IMR-90 (cell line): ENCODE measurements around the gene LAIR2. TPM values are rescaled to one million over a fixed set of nuclear protein-coding genes. Genes with fewer than 3 reads are reported as not detected.

Source experiments
- ATAC-seq: fragments of 200-7000 bp; cut with Tn5 transposase; 2 replicates; pipeline ENCODE4 v1.9.1; 2020; ENCODE audit warnings: low read depth, mild to moderate bottlenecking, moderate library complexity
- BruUV-seq: library from RNA; stranded (reverse); fragments of 400-500 nt; replicated peaks from 2 replicates; lab custom pipeline; 2021; lab: Mats Ljungman, UMichigan
- CTCF ChIA-PET: fragments of 300-600 bp; formaldehyde crosslinking; extraction: SDS; loops from one replicate; lab custom pipeline; 2021; ENCODE audit warnings: antibody characterized with exemption; lab: Yijun Ruan, JAX
- POLR2A ChIA-PET: fragments of 300-600 bp; sonication (Branson Sonifier 250); formaldehyde crosslinking; loops from one replicate; lab custom pipeline; 2022; ENCODE audit warnings: antibody characterized with exemption; ENCODE audit not compliant: unreplicated experiment; lab: Charles Lee
- DNase-seq: peaks from one replicate; pipeline ENCODE4 v3.0.0; 2013
- H2AFZ ChIP-seq: replicated peaks from 2 replicates; pipeline ENCODE3; 2013; ENCODE audit warnings: low read length, mild to moderate bottlenecking; ENCODE audit not compliant: poor library complexity
- H2AK5ac ChIP-seq: 2 replicates; pipeline ENCODE4 v1.6.1; 2013; ENCODE audit warnings: low read depth, low read length, inconsistent platforms
- H2AK9ac ChIP-seq: replicated peaks from 2 replicates; pipeline ENCODE3; 2013; ENCODE audit warnings: mild to moderate bottlenecking, low read depth, low read length, moderate library complexity; ENCODE audit not compliant: poor library complexity
- H2BK120ac ChIP-seq: 2 replicates; pipeline ENCODE4 v1.6.1; 2013; ENCODE audit warnings: low read depth, low read length, inconsistent platforms
- H2BK15ac ChIP-seq: 3 replicates; pipeline ENCODE4 v1.6.1; 2013; ENCODE audit warnings: low read depth, low read length, inconsistent platforms
- H2BK20ac ChIP-seq: 2 replicates; pipeline ENCODE4 v1.6.1; 2013; ENCODE audit warnings: low read depth, mild to moderate bottlenecking, inconsistent platforms, low read length, moderate library complexity
- H2BK5ac ChIP-seq: 2 replicates; pipeline ENCODE4 v1.6.1; 2013; ENCODE audit warnings: mild to moderate bottlenecking, low read depth, low read length, inconsistent platforms; ENCODE audit not compliant: poor library complexity, severe bottlenecking
- H3K14ac ChIP-seq: replicated peaks from 2 replicates; pipeline ENCODE4 v1.6.1; 2013; ENCODE audit warnings: low read depth, low read length, inconsistent platforms
- H3K18ac ChIP-seq: 2 replicates; pipeline ENCODE4 v1.6.1; 2013; ENCODE audit warnings: low read depth, low read length, control low read depth
- H3K23ac ChIP-seq: 2 replicates; pipeline ENCODE4 v1.6.1; 2013; ENCODE audit warnings: low read depth, low read length, inconsistent platforms
- H3K27ac ChIP-seq: 2 replicates; pipeline ENCODE4 v1.5.1; 2013; ENCODE audit warnings: mild to moderate bottlenecking, control low read depth, low read length; ENCODE audit not compliant: insufficient read depth
- H3K27me3 ChIP-seq: 2 replicates; pipeline ENCODE4 v1.6.1; 2013; ENCODE audit warnings: low read length; ENCODE audit not compliant: control insufficient read depth, insufficient read depth
- H3K36me3 ChIP-seq: 2 replicates; pipeline ENCODE4 v1.6.1; 2013; ENCODE audit warnings: low read length, mixed read lengths; ENCODE audit not compliant: control insufficient read depth, insufficient read depth
- H3K4ac ChIP-seq: 2 replicates; pipeline ENCODE4 v1.6.1; 2013; ENCODE audit warnings: low read depth, low read length, inconsistent platforms
- H3K4me1 ChIP-seq: 2 replicates; pipeline ENCODE4 v1.6.1; 2013; ENCODE audit warnings: low read length, mixed read lengths; ENCODE audit not compliant: control insufficient read depth, insufficient read depth
- H3K4me2 ChIP-seq: 2 replicates; pipeline ENCODE4 v1.6.1; 2013; ENCODE audit warnings: low read depth, mild to moderate bottlenecking, control low read depth, low read length, moderate library complexity
- H3K4me3 ChIP-seq: 2 replicates; pipeline ENCODE4 v1.5.1; 2013; ENCODE audit warnings: low read depth, mild to moderate bottlenecking, control low read depth, low read length, moderate library complexity; ENCODE audit not compliant: insufficient read depth
- H3K56ac ChIP-seq: 2 replicates; pipeline ENCODE4 v1.6.1; 2013; ENCODE audit warnings: low read length, inconsistent platforms; ENCODE audit not compliant: insufficient read depth; ENCODE audit errors: extremely low read depth
- H3K79me1 ChIP-seq, 2 experiments: 2 replicates each; pipeline ENCODE4 v1.6.1; 2013; ENCODE audit warnings: low read length in 2 of 2, inconsistent platforms in 1 of 2, low read depth in 1 of 2
- H3K9ac ChIP-seq: 2 replicates; pipeline ENCODE4 v1.6.1; 2013; ENCODE audit warnings: low read depth, low read length, control low read depth
- H3K9me1 ChIP-seq: 2 replicates; pipeline ENCODE4 v1.6.1; 2013; ENCODE audit warnings: low read length, inconsistent platforms; ENCODE audit not compliant: insufficient read depth
- H3K9me3 ChIP-seq: 2 replicates; pipeline ENCODE4 v1.6.1; 2013; ENCODE audit warnings: low read length; ENCODE audit not compliant: control insufficient read depth, insufficient read depth
- H4K20me1 ChIP-seq: 2 replicates; pipeline ENCODE4 v1.6.1; 2013; ENCODE audit warnings: low read length, inconsistent platforms; ENCODE audit not compliant: insufficient read depth
- H4K5ac ChIP-seq: 2 replicates; pipeline ENCODE4 v1.6.1; 2013; ENCODE audit warnings: mild to moderate bottlenecking, low read depth, low read length, control low read depth
- H4K8ac ChIP-seq, 2 experiments: 2 replicates each; pipeline ENCODE4 v1.6.1; 2013; ENCODE audit warnings: low read depth in 2 of 2, low read length in 2 of 2, control low read depth in 1 of 2, inconsistent platforms in 1 of 2
- H4K91ac ChIP-seq: 2 replicates; pipeline ENCODE4 v1.6.1; 2013; ENCODE audit warnings: low read depth, low read length, inconsistent platforms; ENCODE audit not compliant: insufficient read depth
- BHLHE40 ChIP-seq: fragments of 150-350 bp; IDR thresholded peaks from 2 replicates; pipeline ENCODE4 v1.6.1; 2016; ENCODE audit warnings: mild to moderate bottlenecking, low read depth, low read length
- CEBPB ChIP-seq: IDR thresholded peaks from 2 replicates; pipeline ENCODE4 v1.6.1; 2012; ENCODE audit warnings: low read depth, low read length, improper control_type of control experiment
- CHD1 ChIP-seq: IDR thresholded peaks from 2 replicates; pipeline ENCODE4 v1.6.1; 2012; ENCODE audit warnings: low read depth, low read length, improper control_type of control experiment
- CTCF ChIP-seq: conservative IDR thresholded peaks from 2 replicates; pipeline ENCODE4 v1.5.1; 2012; ENCODE audit warnings: mild to moderate bottlenecking, low read depth, low read length, improper control_type of control experiment
- ELK1 ChIP-seq: fragments of 150-350 bp; IDR thresholded peaks from 2 replicates; pipeline ENCODE4 v1.6.1; 2016; ENCODE audit warnings: low read depth, mild to moderate bottlenecking, low read length, moderate library complexity, borderline replicate concordance
- FOS ChIP-seq: fragments of 150-350 bp; IDR thresholded peaks from 2 replicates; pipeline ENCODE4 v1.6.1; 2016; ENCODE audit warnings: low read depth, low read length
- MAFK ChIP-seq: IDR thresholded peaks from 2 replicates; pipeline ENCODE4 v1.6.1; 2012; ENCODE audit warnings: low read depth, low read length, improper control_type of control experiment
- MAZ ChIP-seq: IDR thresholded peaks from 2 replicates; pipeline ENCODE4 v1.6.1; 2012; ENCODE audit warnings: low read depth, mild to moderate bottlenecking, low read length, improper control_type of control experiment, moderate library complexity, borderline replicate concordance
- MXI1 ChIP-seq: IDR thresholded peaks from 2 replicates; pipeline ENCODE4 v1.6.1; 2012; ENCODE audit warnings: low read depth, mild to moderate bottlenecking, low read length, moderate library complexity, borderline replicate concordance
- NFE2L2 ChIP-seq: fragments of 150-350 bp; IDR thresholded peaks from 2 replicates; pipeline ENCODE4 v1.6.1; 2016; ENCODE audit warnings: low read depth, mild to moderate bottlenecking, low read length
- POLR2A ChIP-seq: IDR thresholded peaks from 2 replicates; pipeline ENCODE4 v1.6.1; 2012; ENCODE audit warnings: mild to moderate bottlenecking, low read depth, low read length
- RAD21 ChIP-seq: IDR thresholded peaks from 2 replicates; pipeline ENCODE4 v1.6.1; 2012; ENCODE audit warnings: low read length, improper control_type of control experiment
- RCOR1 ChIP-seq: IDR thresholded peaks from 2 replicates; pipeline ENCODE4 v1.6.1; 2012; ENCODE audit warnings: mild to moderate bottlenecking, low read length, improper control_type of control experiment; ENCODE audit not compliant: insufficient replicate concordance
- RFX5 ChIP-seq: IDR thresholded peaks from 2 replicates; pipeline ENCODE4 v1.8.0; 2012; ENCODE audit warnings: low read depth, mild to moderate bottlenecking, low read length, moderate library complexity
- SMC3 ChIP-seq: fragments of 150-350 bp; IDR thresholded peaks from 2 replicates; pipeline ENCODE4 v1.6.1; 2016; ENCODE audit warnings: low read depth, mild to moderate bottlenecking, antibody characterized with exemption, low read length, moderate library complexity
- USF2 ChIP-seq: fragments of 150-350 bp; IDR thresholded peaks from 2 replicates; pipeline ENCODE4 v1.6.1; 2017; ENCODE audit warnings: mild to moderate bottlenecking, antibody characterized with exemption, low read length, low read depth
- WGBS, 2 experiments: methylation state at CpG; one replicate each; pipeline versions ENCODE4 v1.1.5 to v1.1.7; 2013; ENCODE audit warnings: missing lambda C conversion rate in 2 of 2; ENCODE audit not compliant: insufficient read length in 1 of 2; ENCODE audit errors: extremely low coverage in 2 of 2; 5-methylcytosine and 5-hydroxymethylcytosine counted together
- dilution Hi-C: fragments of 300-500 bp; cut with HindIII; formaldehyde crosslinking; loops from one replicate; pipeline ENCODE4 v1.14.3; 2018; ENCODE audit warnings: low sequenced_read_pairs; ENCODE audit not compliant: unreplicated experiment
- in situ Hi-C: fragments of 300-500 bp; cut with MboI; formaldehyde crosslinking; loops from 3 replicates; pipeline ENCODE4 v1.14.3; 2019; ENCODE audit warnings: low sequenced_read_pairs, inconsistent platforms, mixed read lengths
- intact Hi-C: fragments of 100-400 bp; cut with micrococcal nuclease; formaldehyde crosslinking; loops from 2 replicates; pipeline ENCODE4 v1.10.0; 2022
- polyA plus RNA-seq, 3 experiments: library from polyadenylated mRNA; depleted of rRNA; stranded (reverse); fragments of >200 nt; gene quantifications; 2 replicates each; pipeline ENCODE4 v1.2.3, GENCODE V29; 2012; ENCODE audit warnings: low replicate concordance in 1 of 3
- total RNA-seq: library from RNA; depleted of rRNA; stranded (reverse); fragments of >200 nt; gene quantifications from 2 replicates; pipeline ENCODE4 v1.2.3, GENCODE V29; 2012

The LAIR2 gene
- total and polyA plus RNA-seq, 2 of the 4 experiments (the other 2 are of a cell fraction) = not detected

GRCh38 chr19:54482889-54483288, 19.7 kb upstream of the LAIR2 start:
- H2AK9ac ChIP-seq = no peak overlapping the region
- dilution Hi-C loops = no loop called here
- in situ Hi-C loops = no loop called here
- H3K56ac ChIP-seq = no peak overlapping the region
- no peak overlapping the region for H2BK120ac ChIP-seq
- no peak overlapping the region for H2BK5ac ChIP-seq
- TF ChIP-seq ELK1 (no peak), SMC3 (no peak), CHD1 (no peak), BHLHE40 (no peak), MAZ (no peak), NFE2L2 (no peak), CEBPB (no peak), RAD21 (no peak), MXI1 (no peak), POLR2A (no peak), CTCF (no peak), USF2 (no peak), FOS (no peak), MAFK (no peak), RFX5 (no peak), RCOR1 (no peak)
- H3K9me1 ChIP-seq = no peaks in the 10 kb centered on the region
- H4K20me1 ChIP-seq = no peaks in the 10 kb centered on the region
- H3K9me3 ChIP-seq = no peaks in the 10 kb centered on the region
- CTCF ChIA-PET = interaction anchor here (1.8 kb wide), 1 partner anchor 197 kb away, joined by 6 read pairs; no protein-coding TSS in a partner anchor
- no peak overlapping the region for H3K4me3 ChIP-seq
- H2AK5ac ChIP-seq = no peak overlapping the region
- H3K23ac ChIP-seq = no peak overlapping the region
- H4K91ac ChIP-seq = no peak overlapping the region
- POLR2A ChIA-PET = no interaction called here
- no peaks in the 10 kb centered on the region for H3K79me1 ChIP-seq
- intact Hi-C loops = no loop called here
- no peaks in the 10 kb centered on the region for H3K4me1 ChIP-seq
- no CpG with 5 or more reads among the region's 3 CpGs for WGBS, 2 experiments
- DNase-seq (no peak), ATAC-seq (no peak)
- no peak overlapping the region for H3K27ac ChIP-seq
- no peak overlapping the region for H3K18ac ChIP-seq
- H3K14ac ChIP-seq = no peak overlapping the region
- 0 out of 2 replicates have a peak, but pooled peaks cover 2% of the 10 kb centered on the region for H3K27me3 ChIP-seq
- no peaks in the 10 kb centered on the region for H3K36me3 ChIP-seq
- H2BK15ac ChIP-seq = no peak overlapping the region
- H2AFZ ChIP-seq = no peak overlapping the region
- H2BK20ac ChIP-seq = no peak overlapping the region
- H3K9ac ChIP-seq = no peak overlapping the region
- H4K8ac ChIP-seq = no peak overlapping the region
- no peak overlapping the region for H3K4ac ChIP-seq
- BruUV-seq = no TSS peak
- no peak overlapping the region for H3K4me2 ChIP-seq
- no peak overlapping the region for H4K5ac ChIP-seq
